Heart left ventricle (tissue), 16 donors: ENCODE results near the gene CELA3B. TPM values are rescaled to one million over a fixed set of nuclear protein-coding genes. Genes with fewer than 3 reads are reported as not detected.
"Not testable (repeated sequence)": the region's sequence is repeated elsewhere in the genome, so short reads cannot be mapped to it uniquely, and the experiment has no call there.

Experiments
- ATAC-seq, 4 donors: fragments of 200-7000 bp; cut with Tn5 transposase; one replicate each; pipeline ENCODE4 v1.9.1; 2020 to 2022; ENCODE audit warnings: moderate library complexity in 4 of 4, mild to moderate bottlenecking in 3 of 4, moderate number of reproducible peaks in 1 of 4
- DNase-seq, 5 donors: peaks; one replicate each; pipeline ENCODE4 v3.0.0-alpha.2; 2020
- H3K27ac ChIP-seq, 12 donors: fragments of 200-600 bp; sonication (generic) in 4 of 12; one replicate each; pipeline versions ENCODE4 v1.5.0 to v1.8.0; 2016 to 2022; ENCODE audit warnings: mild to moderate bottlenecking in 2 of 12
- H3K27me3 ChIP-seq, 9 donors: fragments of 200-600 bp; sonication (generic) in 2 of 9; one replicate each; pipeline versions ENCODE4 v1.5.1 to v1.8.0; 2016 to 2022; ENCODE audit warnings: mild to moderate bottlenecking in 3 of 9
- H3K36me3 ChIP-seq, 9 donors: fragments of 200-600 bp; sonication (generic) in 2 of 9; one replicate each; pipeline versions ENCODE4 v1.5.0 to v1.8.0; 2018 to 2022; ENCODE audit warnings: mild to moderate bottlenecking in 2 of 9
- H3K4me1 ChIP-seq, 12 donors: fragments of 200-600 bp; sonication (generic) in 4 of 12; one replicate each; pipeline versions ENCODE4 v1.5.0 to v1.8.0; 2016 to 2022; ENCODE audit warnings: mild to moderate bottlenecking in 3 of 12
- H3K4me3 ChIP-seq, 12 donors: fragments of 200-600 bp; sonication (generic) in 4 of 12; one replicate each; pipeline versions ENCODE4 v1.5.0 to v1.8.0; 2017 to 2022; ENCODE audit warnings: mild to moderate bottlenecking in 9 of 12, moderate library complexity in 4 of 12
- H3K9me3 ChIP-seq, 12 donors: fragments of 200-600 bp; sonication (generic) in 4 of 12; one replicate each; pipeline versions ENCODE4 v1.5.0 to v1.8.0; 2016 to 2022; ENCODE audit warnings: mild to moderate bottlenecking in 1 of 12
- CTCF ChIP-seq, 12 donors: fragments of 200-600 bp; sonication (generic) in 4 of 12; IDR thresholded peaks; one replicate each; pipeline versions ENCODE4 v1.5.0 to v1.8.0; 2018 to 2022; ENCODE audit warnings: antibody characterized with exemption in 12 of 12, mild to moderate bottlenecking in 5 of 12
- POLR2A ChIP-seq, 2 donors: fragments of 450-650 bp; IDR thresholded peaks; one replicate each; pipeline ENCODE4 v1.6.1; 2017; ENCODE audit warnings: antibody characterized with exemption in 2 of 2, mild to moderate bottlenecking in 2 of 2, moderate library complexity in 2 of 2
- WGBS, 4 donors: extraction: QIAGEN DNeasy Blood & Tissue Kit in 2 of 4; methylation state at CpG; one replicate each; pipeline versions ENCODE4 v1.1.5 to v1.1.7; 2013 to 2018; 5-methylcytosine and 5-hydroxymethylcytosine counted together
- intact Hi-C, 10 donors: fragments of 100-400 bp; cut with DNase I; formaldehyde crosslinking; loops; one replicate each; pipeline versions ENCODE4 v1.11.1 to v1.14.2; 2022
- polyA plus RNA-seq, 2 donors: library from polyadenylated mRNA; stranded (reverse); fragments of 200-250 nt; gene quantifications; one replicate each; pipeline ENCODE4 v1.2.3, GENCODE V29; 2013
- total RNA-seq, 9 donors: library from RNA; depleted of rRNA in 2 of 9; stranded (reverse); fragments of >200 nt in 2 of 9; fragmentation: NEBNext Ultra II Directional in 3 of 9; extraction: Animal tissue kit (Norgen Biotek cat#: 25700) in 3 of 9; gene quantifications; one replicate each; pipeline versions ENCODE4 v1.1.0 to v1.2.4, GENCODE V29; 2016 to 2023
- donor health status: ischemic (EF 13 %, LVEDD 7.1; RV severe dilation, severe dysfunction).
- donor health status: healthy with polysubstance abuse.
- donor health status: DM: no; HTN: yes; CAD: no.
- donor health status: DM: no; HTN: no; CAD: no.
- donor health status: ischemic (EF 25% LVEDD 6.9; RV normal size, moderate dysfunction).
- donor health status: ischemic (EF 25% LVEDD 5.7; RV mildly dilated, moderate dysfunction).
- donor health status: healthy.
- donor health status: DM: yes; HTN: yes; CAD: no.
- donor health status: ischemic (EF 35%, LVEDD 5.7; RV mildly dilated, moderate dysfunction).
- donor health status: nonischemic (EF 11% LVEDD 7.7; RV severe dilation, severe dysfunction).
- donor health status: DM: yes; HTN: yes; CAD: no.
- donor health status: PGD.
- donor health status: ischemic (EF 29% LVEDD 5.4; RV normal size, mild dysfunction).
- donor health status: nonischemic (EF 23%, LVEDD 6.1; RV moderate dilation, normal function).

Gene CELA3B
- total and polyA plus RNA-seq, 11 donors: 0.24 to 2.6 (median 1.5) TPM; not detected in 5

GRCh38 chr1:21963477-21964217, 13.2 kb upstream of the CELA3B start:
- ATAC-seq (peak; percentile 84 to 90 (median 88)), DNase-seq (peak; percentile 65 to 88 (median 70))
- peaks cover 0 to 23% (median 9%) of the 10 kb centered on the region in 12 donors for H3K4me1 ChIP-seq
- no peaks in the 10 kb centered on the region for H3K27me3 ChIP-seq
- TF ChIP-seq CTCF (IDR thresholded peaks at IDR 0.05) (peak; percentile 85 to 95 (median 92)), POLR2A (IDR thresholded peaks at IDR 0.05) (no peak)
- H3K27ac ChIP-seq: no peak overlapping the region
- intact Hi-C loops: loop anchor here in 7 of 10 donors (2.0 to 10.0 kb wide), 5 partner anchors 65 to 99 kb away; no protein-coding TSS in a partner anchor
- H3K9me3 ChIP-seq: no peaks in the 10 kb centered on the region
- H3K4me3 ChIP-seq: no peak overlapping the region
- no peaks in the 10 kb centered on the region for H3K36me3 ChIP-seq
- 39 to 48% (median 44%) methylated on average over 11 of the region's 11 CpGs for WGBS, 4 donors

GRCh38 chr1:21966247-21967000, 10.4 kb upstream of the CELA3B start:
- H3K27ac ChIP-seq: no peak overlapping the region
- no peaks in the 10 kb centered on the region for H3K27me3 ChIP-seq
- H3K36me3 ChIP-seq: no peaks in the 10 kb centered on the region
- WGBS, 4 donors: 85 to 87% (median 86%) methylated on average over 15 of the region's 15 CpGs
- intact Hi-C loops: loop anchor here in 1 of 10 donors (10.0 kb wide), 1 partner anchor 102 kb away; no protein-coding TSS in a partner anchor
- no peak overlapping the region for H3K4me3 ChIP-seq
- ATAC-seq (no peak), DNase-seq (no peak)
- no peaks in the 10 kb centered on the region for H3K9me3 ChIP-seq
- H3K4me1 ChIP-seq: peaks cover 0 to 21% (median 9%) of the 10 kb centered on the region in 12 donors
- TF ChIP-seq CTCF (IDR thresholded peaks at IDR 0.05) (no peak), POLR2A (IDR thresholded peaks at IDR 0.05) (no peak)

GRCh38 chr1:21967216-21967615, 9.6 kb upstream of the CELA3B start:
- H3K9me3 ChIP-seq, DNase-seq, H3K27ac ChIP-seq, H3K27me3 ChIP-seq, H3K4me3 ChIP-seq, H3K36me3 ChIP-seq, ATAC-seq: not testable (repeated sequence)
- intact Hi-C loops: loop anchor here in 1 of 10 donors (10.0 kb wide), 1 partner anchor 102 kb away; no protein-coding TSS in a partner anchor
- peaks cover 0 to 13% (median 7%) of the 10 kb centered on the region in 12 donors for H3K4me1 ChIP-seq
- WGBS, 4 donors: 90 to 97% (median 95%) methylated on average over 5 to 6 of the region's 6 CpGs

- not testable (repeated sequence) for H3K27ac ChIP-seq, ATAC-seq, H3K36me3 ChIP-seq, H3K9me3 ChIP-seq, H3K4me1 ChIP-seq, H3K27me3 ChIP-seq, DNase-seq, H3K4me3 ChIP-seq
- 75 to 89% (median 77%) methylated on average over 5 of the region's 5 CpGs for WGBS, 4 donors
- intact Hi-C loops: loop anchor here in 1 of 10 donors (10.0 kb wide), 1 partner anchor 104 kb away; no protein-coding TSS in a partner anchor
These were observed 7.8 kb upstream of the CELA3B start for GRCh38 chr1:21969066-21969465.

- not testable (repeated sequence) for H3K27me3 ChIP-seq
These were observed 6.3 kb upstream of the CELA3B start for GRCh38 chr1:21970523-21970922.

GRCh38 chr1:21972973-21973441, 3.8 kb upstream of the CELA3B start:
- peak in 1 of 4 donors; percentile 11 for ATAC-seq
- H3K9me3 ChIP-seq, H3K4me1 ChIP-seq, H3K27ac ChIP-seq, H3K4me3 ChIP-seq, H3K27me3 ChIP-seq, DNase-seq, H3K36me3 ChIP-seq, intact Hi-C loops: not testable (repeated sequence)
- 66 to 77% (median 76%) methylated on average over 2 of the region's 2 CpGs for WGBS, 4 donors

More at GRCh38 chr1:21970523-21970922, 6.3 kb upstream of the CELA3B start:
- H3K27ac ChIP-seq, H3K36me3 ChIP-seq, intact Hi-C loops, H3K4me1 ChIP-seq, H3K4me3 ChIP-seq, DNase-seq, H3K9me3 ChIP-seq, ATAC-seq: not testable (repeated sequence)
- 30 to 39% (median 37%) methylated on average over 4 of the region's 4 CpGs for WGBS, 4 donors

- H3K4me3 ChIP-seq, H3K27me3 ChIP-seq, H3K4me1 ChIP-seq, DNase-seq, intact Hi-C loops, H3K9me3 ChIP-seq, H3K36me3 ChIP-seq, ATAC-seq, H3K27ac ChIP-seq: not testable (repeated sequence)
- WGBS, 4 donors: 73 to 86% (median 79%) methylated on average over 7 to 8 of the region's 8 CpGs
These were observed 2.9 kb upstream of the CELA3B start for GRCh38 chr1:21973948-21974347.

- DNase-seq: not testable (repeated sequence)
These were observed 2.1 kb upstream of the CELA3B start for GRCh38 chr1:21974699-21975098.

More at GRCh38 chr1:21974699-21975098, 2.1 kb upstream of the CELA3B start:
- WGBS, 4 donors: 20 to 35% (median 27%) methylated on average over 6 of the region's 6 CpGs
- H3K27ac ChIP-seq, H3K4me1 ChIP-seq, H3K36me3 ChIP-seq, intact Hi-C loops, H3K4me3 ChIP-seq, H3K9me3 ChIP-seq, H3K27me3 ChIP-seq: not testable (repeated sequence)
- peak; percentile 51 to 88 (median 85) for ATAC-seq
